ENCODE measurements around the gene ANAPC1.
"Not testable (repeated sequence)": the region's sequence is repeated elsewhere in the genome, so short reads cannot be mapped to it uniquely, and the experiment has no call there.

DNA sequence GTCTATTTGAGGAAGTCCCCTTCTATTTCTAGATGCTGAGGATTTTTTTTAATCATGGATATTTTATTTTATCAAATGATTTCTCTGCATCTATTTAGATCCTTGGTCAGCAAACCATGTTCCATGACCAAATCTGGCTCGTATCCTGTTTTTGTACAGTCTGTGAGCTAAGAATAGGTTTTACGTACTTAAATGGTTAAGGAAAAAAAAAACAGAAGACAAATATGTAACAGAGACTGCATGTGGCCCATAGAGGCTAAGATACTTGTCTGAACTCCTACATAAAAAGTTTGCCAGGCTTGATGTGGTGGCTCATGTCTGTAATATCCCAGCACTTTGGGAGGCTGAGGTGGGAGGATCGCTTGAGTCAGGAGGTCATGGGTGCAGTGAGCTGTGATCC, 31.4 kb downstream of the ANAPC1 start:
- not testable (repeated sequence) for TF ChIP-seq CTCF, POLR2A, POLR2AphosphoS5 (IDR thresholded peaks at IDR 0.05)
